ENCODE measurements around the gene JARID2. TPM values are rescaled to one million over a fixed set of nuclear protein-coding genes. Genes with fewer than 3 reads are reported as not detected.

JARID2 gene
- polyA plus RNA-seq, 3 donors, result 2.0 to 7.0 (median 3.8) TPM

DNA sequence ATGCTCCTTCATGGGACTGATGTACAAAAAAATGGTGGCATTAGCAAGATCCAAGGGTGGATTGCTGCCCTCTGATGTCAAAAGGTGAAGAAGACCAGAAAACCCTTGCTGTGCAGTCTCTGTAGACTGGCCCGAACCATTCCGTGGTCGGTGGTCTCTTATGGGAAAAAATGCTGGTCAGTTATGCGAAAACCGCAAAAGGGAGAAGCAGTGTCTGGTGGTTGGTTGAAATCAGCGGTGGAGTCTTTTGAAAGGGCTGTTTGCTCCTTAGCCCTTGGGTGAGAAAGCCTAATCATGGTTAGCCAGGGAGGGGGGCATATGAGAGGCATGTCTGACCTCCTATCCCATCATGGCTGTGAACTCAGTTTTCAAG, 308.8 kb downstream of the JARID2 start:
- 96 to 99% (median 98%) methylated on average over 6 of the region's 6 CpGs for WGBS, 3 donors
- H3K27ac ChIP-seq (ENCODE audit: low read depth, low read length), result no peak overlapping the region

- no peak overlapping the region for H3K27ac ChIP-seq (ENCODE audit: low read depth, low read length)
- WGBS, 3 donors, result 81 to 91% (median 87%) methylated on average over 5 of the region's 5 CpGs
These were observed 309.5 kb downstream of the JARID2 start for GRCh38 chr6:15555101-15556038.

DNA sequence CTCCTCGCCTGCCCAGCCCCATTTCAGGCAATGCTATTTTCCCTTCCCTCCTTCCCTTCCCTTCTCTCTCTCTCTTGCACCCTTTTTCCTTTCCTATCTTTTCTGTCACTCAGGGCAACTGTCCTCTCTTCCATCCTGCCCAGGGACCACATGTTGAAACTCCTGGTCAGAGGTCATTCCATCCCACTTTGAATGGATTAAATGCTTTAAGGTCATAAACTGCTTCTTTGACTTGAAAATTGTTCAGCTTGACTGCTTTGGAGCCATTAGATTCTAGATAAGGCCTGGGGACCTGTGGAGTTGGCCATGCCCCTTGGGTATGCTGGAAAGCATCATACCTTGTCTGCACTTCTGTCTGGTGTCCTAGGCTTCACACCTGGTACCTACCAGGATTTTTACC, 310.8 kb downstream of the JARID2 start:
- no peak overlapping the region for H3K27ac ChIP-seq (ENCODE audit: low read depth, low read length)
- WGBS, 3 donors, result 97 to 100% (median 100%) methylated on average over 1 of the region's 1 CpG

GRCh38 chr6:15557174-15557573, 311.3 kb downstream of the JARID2 start:
- H3K27ac ChIP-seq (ENCODE audit: low read depth, low read length), result no peak overlapping the region

DNA sequence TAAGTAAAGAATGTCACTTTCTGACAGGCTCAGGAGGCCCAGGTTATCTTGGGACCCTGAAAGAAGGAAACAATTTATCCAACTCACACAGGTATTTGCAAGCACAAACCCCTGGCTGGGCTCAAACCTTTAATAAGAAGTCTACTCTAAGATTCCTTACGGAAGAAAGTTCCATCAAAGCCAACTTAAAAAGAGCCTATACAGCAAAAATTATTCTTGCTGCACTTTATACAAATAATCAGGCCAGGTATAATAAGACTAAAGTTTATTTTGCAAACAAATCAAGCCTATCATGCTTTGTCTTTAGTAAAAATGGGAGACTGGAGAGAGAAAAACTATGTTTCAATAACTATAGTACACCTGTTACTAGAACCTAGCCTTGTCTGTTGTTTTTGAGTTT, 314.8 kb downstream of the JARID2 start:
- no peak overlapping the region for H3K27ac ChIP-seq (ENCODE audit: low read depth, low read length)
- 94 to 97% (median 97%) methylated on average over 1 of the region's 1 CpG for WGBS, 3 donors

DNA sequence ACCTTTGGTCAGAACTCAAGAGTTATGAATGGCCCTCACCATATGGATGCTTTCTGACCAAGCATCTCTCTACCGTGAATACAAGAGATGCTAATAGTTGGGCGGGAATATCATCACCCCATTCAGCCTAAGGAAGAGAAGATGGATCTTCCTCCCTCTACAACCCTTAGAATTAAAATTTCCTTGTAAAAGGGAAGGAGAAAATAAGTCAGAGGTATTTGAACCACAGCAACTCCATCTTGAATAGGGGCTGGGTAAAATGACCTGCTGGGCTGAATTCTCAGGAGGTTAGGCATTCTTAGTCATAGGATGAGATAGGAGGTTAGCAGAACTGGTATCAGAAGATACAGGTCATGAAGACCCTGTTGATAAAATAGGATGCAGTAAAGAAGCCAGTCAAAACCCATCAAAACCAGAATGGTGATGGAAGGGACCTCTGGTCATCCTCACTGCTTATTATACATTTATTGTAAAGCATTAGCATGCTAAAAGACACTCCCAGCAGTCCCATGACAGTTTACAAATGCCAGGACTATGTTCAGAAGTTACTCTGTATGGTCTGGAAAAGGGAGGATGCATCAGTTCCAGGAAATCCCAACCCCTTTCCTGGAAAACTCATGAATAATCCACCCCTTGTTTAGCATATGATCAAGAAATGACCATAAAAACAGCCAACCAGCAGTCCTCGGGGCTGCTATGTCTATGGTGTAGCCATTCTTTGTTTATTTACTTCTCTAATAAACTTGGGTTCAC, 315.8 kb downstream of the JARID2 start:
- H3K27ac ChIP-seq (ENCODE audit: low read depth, low read length), result no peak overlapping the region
- WGBS, 3 donors, result 88 to 95% (median 92%) methylated on average over 3 of the region's 3 CpGs

DNA sequence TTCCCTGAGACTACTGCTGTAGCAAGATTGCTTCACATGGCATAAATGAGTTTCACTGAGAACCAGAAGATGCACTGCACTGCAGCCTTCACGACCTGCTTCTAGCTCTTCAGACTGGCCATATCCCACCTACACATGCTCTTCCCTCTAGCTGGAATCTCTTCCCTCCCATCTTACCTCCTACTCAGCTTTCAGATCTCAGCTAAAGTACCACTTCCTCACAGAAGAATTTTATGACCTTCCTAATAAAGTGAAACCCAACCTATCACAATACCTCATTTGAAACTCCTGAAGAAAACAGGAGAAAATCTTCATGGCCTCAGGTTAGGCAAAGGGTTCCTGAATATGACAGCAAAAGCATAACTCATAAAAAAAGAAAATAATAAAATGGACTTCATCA, 317.1 kb downstream of the JARID2 start:
- 79 to 90% (median 85%) methylated on average over 1 of the region's 1 CpG for WGBS, 3 donors
- H3K27ac ChIP-seq (ENCODE audit: low read depth, low read length), result no peak overlapping the region

DNA sequence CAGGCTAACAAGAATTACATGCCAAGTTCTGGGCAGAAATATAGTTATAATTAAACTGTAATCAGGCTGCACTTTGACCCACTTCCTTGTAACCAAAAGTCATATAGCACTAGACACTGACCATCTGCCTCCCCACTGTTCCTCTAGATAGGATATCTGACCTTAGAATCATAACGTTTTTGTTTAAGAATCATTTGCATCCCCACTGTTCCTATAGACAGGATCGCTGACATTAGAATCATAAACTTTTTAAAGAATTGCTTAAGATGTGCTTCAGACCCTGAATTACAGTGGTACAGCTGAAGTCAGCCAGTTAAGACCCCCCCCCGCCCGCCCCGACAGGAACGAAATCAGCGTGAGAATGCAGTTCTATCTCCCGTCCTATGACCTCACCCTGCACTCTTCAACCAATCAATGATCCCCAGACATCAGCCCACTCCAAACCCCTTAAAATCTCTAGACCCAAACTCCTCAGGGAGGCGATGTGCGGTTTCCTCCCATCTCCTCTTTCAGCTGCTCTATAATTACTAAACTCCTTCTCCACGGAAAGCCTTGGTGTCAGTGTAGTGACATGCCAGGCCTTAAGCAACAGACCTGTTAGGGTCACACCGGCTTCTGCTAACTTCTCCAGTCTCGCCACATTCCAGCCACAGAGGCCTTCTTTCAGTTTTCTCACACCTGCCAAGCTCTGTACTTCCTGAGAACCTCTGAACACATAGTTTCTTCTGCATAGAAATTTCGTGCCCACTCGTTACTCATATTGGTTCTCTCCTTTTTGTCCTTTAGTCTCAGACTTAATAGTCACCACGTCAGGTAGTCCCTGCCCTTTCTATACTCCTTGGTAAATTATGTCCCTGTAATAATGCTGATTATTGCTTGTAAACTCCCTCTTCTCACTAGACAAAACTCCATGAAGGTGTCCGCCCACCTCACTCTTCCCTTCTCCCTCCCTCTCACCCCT, 323.4 kb downstream of the JARID2 start:
- WGBS, 3 donors, result 53 to 74% (median 61%) methylated on average over 17 of the region's 17 CpGs
- H3K27ac ChIP-seq (ENCODE audit: low read depth, low read length), result no peak overlapping the region

DNA sequence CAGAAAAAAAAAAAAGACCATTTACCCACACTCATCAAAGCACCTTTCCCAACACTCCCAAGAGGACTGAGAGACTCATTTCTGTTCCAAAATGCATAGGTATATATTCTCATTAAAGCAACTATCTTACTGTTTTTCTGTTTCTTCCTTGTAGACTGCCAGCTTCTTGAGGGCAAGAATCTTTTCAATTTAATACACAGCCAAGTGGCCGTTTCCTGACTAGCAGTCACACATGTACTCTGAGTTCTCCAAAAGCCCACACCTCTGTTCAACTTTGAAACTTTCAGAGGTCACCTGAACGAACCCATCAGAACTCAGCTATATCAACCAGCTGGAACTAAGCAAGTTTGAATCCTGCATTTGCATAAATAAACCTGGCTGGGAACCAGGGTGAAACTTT, 324.3 kb downstream of the JARID2 start:
- no peak overlapping the region for H3K27ac ChIP-seq (ENCODE audit: low read depth, low read length)
- 97% methylated on average over 2 of the region's 2 CpGs for WGBS, 3 donors

All from adipose tissue (tissue), 3 donors.